H1 (cell line): ENCODE measurements around the gene CXCL12. TPM values are rescaled to one million over a fixed set of nuclear protein-coding genes. Genes with fewer than 3 reads are reported as not detected.

ENCODE experiments used
- CTCF ChIA-PET: fragments of 300-600 bp; sonication (Branson Sonifier 250); formaldehyde crosslinking; loops from one replicate; lab custom pipeline; 2021; ENCODE audit not compliant: partially characterized antibody; lab: Charles Lee
- POLR2A ChIA-PET: fragments of 300-600 bp; sonication (Branson Sonifier 250); formaldehyde crosslinking; loops from one replicate; lab custom pipeline; 2021; ENCODE audit warnings: inconsistent platforms; ENCODE audit not compliant: partially characterized antibody; lab: Charles Lee
- DNase-seq, 2 experiments: peaks; one replicate each; pipeline versions ENCODE4 v3.0.0 to v3.0.0-alpha.2; 2010 to 2022; ENCODE audit warnings: low spot score in 2 of 2, low read depth in 1 of 2, mixed read lengths in 1 of 2
- FAIRE-seq: peaks from 2 replicates; lab custom pipeline; 2011; peaks lifted over from hg19 to GRCh38; lab: Jason Lieb, UNC
- H2AFZ ChIP-seq: 2 replicates; pipeline ENCODE4 v1.8.1; 2012; ENCODE audit warnings: low read length, inconsistent platforms
- H2AK5ac ChIP-seq: 2 replicates; pipeline ENCODE4 v1.6.1; 2013; ENCODE audit warnings: low read depth, low read length
- H2BK120ac ChIP-seq: replicated peaks from 2 replicates; pipeline ENCODE3; 2013; ENCODE audit warnings: low read depth, low read length, inconsistent platforms
- H2BK12ac ChIP-seq: 2 replicates; pipeline ENCODE4 v1.6.1; 2013; ENCODE audit warnings: low read depth, low read length
- H2BK15ac ChIP-seq: 2 replicates; pipeline ENCODE4 v1.6.1; 2013; ENCODE audit warnings: low read length
- H2BK20ac ChIP-seq: 2 replicates; pipeline ENCODE4 v1.6.1; 2013; ENCODE audit warnings: low read length
- H2BK5ac ChIP-seq: 2 replicates; pipeline ENCODE4 v1.6.1; 2013; ENCODE audit warnings: low read depth, low read length
- H3K14ac ChIP-seq: 2 replicates; pipeline ENCODE4 v1.6.1; 2013; ENCODE audit warnings: inconsistent platforms; ENCODE audit not compliant: insufficient read length
- H3K18ac ChIP-seq: 2 replicates; pipeline ENCODE4 v1.6.1; 2013; ENCODE audit warnings: low read length; ENCODE audit errors: extremely low read depth
- H3K23ac ChIP-seq: 2 replicates; pipeline ENCODE4 v1.6.1; 2013; ENCODE audit warnings: inconsistent platforms; ENCODE audit not compliant: insufficient read length
- H3K23me2 ChIP-seq: 2 replicates; pipeline ENCODE4 v1.6.1; 2013; ENCODE audit warnings: low read depth, low read length
- H3K27ac ChIP-seq: 2 replicates; pipeline ENCODE4 v1.6.1; 2011; ENCODE audit warnings: low read depth, low read length, inconsistent platforms
- H3K27me3 ChIP-seq, 4 experiments: replicated peaks in 1 of 4; 1 replicate in 1 of 4; 2 replicates in 3 of 4; pipeline versions ENCODE4 v1.6.1 to v1.8.1; 2011 to 2013; ENCODE audit warnings: low read length in 3 of 4, mild to moderate bottlenecking in 3 of 4, inconsistent platforms in 2 of 4, mixed read lengths in 2 of 4, moderate library complexity in 1 of 4; ENCODE audit not compliant: control insufficient read depth in 3 of 4, insufficient read depth in 3 of 4; ENCODE audit errors: extremely low read depth in 1 of 4
- H3K36me3 ChIP-seq, 4 experiments: 2 replicates each; pipeline versions ENCODE4 v1.6.1 to v1.8.1; 2011 to 2013; ENCODE audit warnings: mild to moderate bottlenecking in 4 of 4, low read length in 3 of 4, moderate library complexity in 2 of 4, control low read depth in 1 of 4, inconsistent platforms in 1 of 4; ENCODE audit not compliant: insufficient read depth in 4 of 4, control insufficient read depth in 2 of 4
- H3K4ac ChIP-seq: replicated peaks from 2 replicates; pipeline ENCODE3; 2013; ENCODE audit warnings: low read length, low read depth, mixed read lengths, inconsistent platforms; ENCODE audit not compliant: insufficient read length
- H3K4me1 ChIP-seq, 4 experiments: replicated peaks in 1 of 4; 1 replicate in 1 of 4; 2 replicates in 3 of 4; pipeline versions ENCODE4 v1.6.1 to v1.8.1; 2011 to 2013; ENCODE audit warnings: low read length in 3 of 4, inconsistent platforms in 2 of 4, mixed read lengths in 1 of 4; ENCODE audit not compliant: insufficient read depth in 4 of 4, control insufficient read depth in 3 of 4
- H3K4me2 ChIP-seq, 2 experiments: 2 replicates each; pipeline versions ENCODE4 v1.6.1 to v1.8.1; 2011 to 2013; ENCODE audit warnings: low read depth in 2 of 2, low read length in 2 of 2, control low read depth in 1 of 2, inconsistent platforms in 1 of 2, mild to moderate bottlenecking in 1 of 2; ENCODE audit not compliant: insufficient read depth in 1 of 2
- H3K4me3 ChIP-seq, 4 experiments: fragments of 200-600, 300-600 bp in 1 of 4; sonication (generic), shearing (Covaris generic), sonication (Bioruptor Twin) in 1 of 4; 2 replicates each; pipeline versions ENCODE4 v1.5.1 to v1.8.1; 2011 to 2016; ENCODE audit warnings: low read length in 4 of 4, low read depth in 3 of 4, control low read depth in 2 of 4, inconsistent platforms in 2 of 4, mild to moderate bottlenecking in 2 of 4, mixed read lengths in 1 of 4, moderate library complexity in 1 of 4; ENCODE audit not compliant: insufficient read depth in 2 of 4; ENCODE audit errors: extremely low read depth in 1 of 4
- H3K56ac ChIP-seq: replicated peaks from 2 replicates; pipeline ENCODE3; 2013; ENCODE audit warnings: low read depth, mild to moderate bottlenecking, mixed read lengths, low read length, inconsistent platforms; ENCODE audit not compliant: insufficient read length
- H3K79me1 ChIP-seq: 2 replicates; pipeline ENCODE4 v1.6.1; 2013; ENCODE audit warnings: low read depth, low read length, control low read depth
- H3K79me2 ChIP-seq, 2 experiments: 2 replicates each; pipeline versions ENCODE4 v1.6.1 to v1.8.1; 2012 to 2013; ENCODE audit warnings: low read length in 2 of 2, mild to moderate bottlenecking in 2 of 2, inconsistent platforms in 1 of 2; ENCODE audit not compliant: insufficient read depth in 2 of 2, control insufficient read depth in 1 of 2
- H3K9ac ChIP-seq, 4 experiments: replicated peaks in 1 of 4; 1 replicate in 1 of 4; 2 replicates in 3 of 4; pipeline versions ENCODE4 v1.6.1 to v1.8.1; 2011 to 2013; ENCODE audit warnings: low read depth in 3 of 4, low read length in 3 of 4, control low read depth in 2 of 4, mild to moderate bottlenecking in 2 of 4, moderate library complexity in 2 of 4, inconsistent platforms in 1 of 4; ENCODE audit errors: extremely low read depth in 1 of 4
- H3K9me3 ChIP-seq, 2 experiments: 2 replicates each; pipeline versions ENCODE4 v1.6.1 to v1.8.1; 2012 to 2013; ENCODE audit warnings: mild to moderate bottlenecking in 2 of 2, moderate library complexity in 2 of 2, control low read depth in 1 of 2, inconsistent platforms in 1 of 2, low read depth in 1 of 2, low read length in 1 of 2, mixed read lengths in 1 of 2; ENCODE audit not compliant: insufficient read depth in 2 of 2
- H4K20me1 ChIP-seq, 2 experiments: replicated peaks in 1 of 2; 2 replicates each; pipeline versions ENCODE3 to v1.8.1; 2011 to 2013; ENCODE audit warnings: inconsistent platforms in 2 of 2, low read length in 2 of 2, mild to moderate bottlenecking in 1 of 2; ENCODE audit not compliant: insufficient read depth in 2 of 2, control insufficient read depth in 1 of 2
- H4K5ac ChIP-seq: 2 replicates; pipeline ENCODE4 v1.6.1; 2013; ENCODE audit warnings: low read length, low read depth, mixed read lengths, inconsistent platforms; ENCODE audit not compliant: insufficient read length
- H4K8ac ChIP-seq: 2 replicates; pipeline ENCODE4 v1.8.0; 2013; ENCODE audit warnings: mild to moderate bottlenecking, moderate library complexity, low read length, inconsistent platforms; ENCODE audit not compliant: insufficient read depth; ENCODE audit errors: extremely low read depth
- H4K91ac ChIP-seq: replicated peaks from 2 replicates; pipeline ENCODE3; 2013; ENCODE audit warnings: low read length, mixed read lengths, inconsistent platforms; ENCODE audit not compliant: insufficient read length
- CEBPB ChIP-seq: IDR thresholded peaks from 2 replicates; pipeline ENCODE4 v1.6.1; 2012; ENCODE audit warnings: low read depth, low read length
- CTCF ChIP-seq, 3 experiments: IDR thresholded peaks; 1 replicate in 2 of 3; 2 replicates in 1 of 3; pipeline versions ENCODE4 v1.5.1 to v1.6.1; 2011; ENCODE audit warnings: low read length in 3 of 3, mild to moderate bottlenecking in 3 of 3, inconsistent platforms in 2 of 3, low read depth in 1 of 3, moderate library complexity in 1 of 3; ENCODE audit not compliant: insufficient read depth in 1 of 3; ENCODE audit errors: control extremely low read depth in 1 of 3
- KDM1A ChIP-seq: fragments of 200-600, 300-600 bp; sonication (generic); IDR thresholded peaks from 2 replicates; pipeline ENCODE4 v1.7.1; 2016; ENCODE audit warnings: mild to moderate bottlenecking, low read length, borderline replicate concordance
- RAD21 ChIP-seq, 2 experiments: IDR thresholded peaks in 1 of 2; conservative IDR thresholded peaks in 1 of 2; 2 replicates each; pipeline ENCODE4 v1.6.1; 2011; ENCODE audit warnings: low read depth in 2 of 2, low read length in 2 of 2, improper control_type of control experiment in 1 of 2, inconsistent platforms in 1 of 2, mild to moderate bottlenecking in 1 of 2, moderate library complexity in 1 of 2
- SAP30 ChIP-seq: fragments of 300-600 bp; sonication (generic); IDR thresholded peaks from 2 replicates; pipeline ENCODE4 v1.7.1; 2012; ENCODE audit warnings: low read length, moderate library complexity, mild to moderate bottlenecking, inconsistent platforms; ENCODE audit not compliant: insufficient read depth, insufficient replicate concordance
- WGBS, 2 experiments: shearing (Covaris generic) in 1 of 2; methylation state at CpG; one replicate each; pipeline versions ENCODE4 v1.1.6 to v1.1.7; 2013 to 2015; ENCODE audit warnings: low lambda C conversion rate in 2 of 2, mixed read lengths in 2 of 2, inconsistent platforms in 1 of 2, low coverage in 1 of 2, missing lambda C conversion rate in 1 of 2; ENCODE audit not compliant: insufficient replicate concordance in 2 of 2, insufficient coverage in 1 of 2, insufficient read length in 1 of 2; ENCODE audit errors: extremely low coverage in 1 of 2, missing lambda C conversion rate in 1 of 2; 5-methylcytosine and 5-hydroxymethylcytosine counted together
- polyA plus RNA-seq, 7 experiments: library from polyadenylated mRNA; depleted of rRNA in 3 of 7; stranded (reverse) in 5 of 7; unstranded in 2 of 7; fragments of >200 nt in 5 of 7; fragments of 200-250 nt in 2 of 7; gene quantifications; 1 replicate in 5 of 7; 2 replicates in 1 of 7; 4 replicates in 1 of 7; pipeline versions ENCODE4 v1.2.1 to v1.2.3, GENCODE V29; 2011 to 2013; ENCODE audit warnings: missing spikeins in 2 of 7, mixed read lengths in 2 of 7
- total RNA-seq: library from RNA; stranded (reverse); fragmentation: NEBNext Ultra II Directional; extraction: Animal tissue kit (Norgen Biotek cat#: 25700); gene quantifications from 2 replicates; pipeline ENCODE4 v1.2.1, GENCODE V29; 2021

The CXCL12 gene
- total and polyA plus RNA-seq, 2 of the 8 experiments (the other 6 are each of a cell fraction or from before 2014, with no cell fraction given) = 51.4 to 53.8 TPM

DNA sequence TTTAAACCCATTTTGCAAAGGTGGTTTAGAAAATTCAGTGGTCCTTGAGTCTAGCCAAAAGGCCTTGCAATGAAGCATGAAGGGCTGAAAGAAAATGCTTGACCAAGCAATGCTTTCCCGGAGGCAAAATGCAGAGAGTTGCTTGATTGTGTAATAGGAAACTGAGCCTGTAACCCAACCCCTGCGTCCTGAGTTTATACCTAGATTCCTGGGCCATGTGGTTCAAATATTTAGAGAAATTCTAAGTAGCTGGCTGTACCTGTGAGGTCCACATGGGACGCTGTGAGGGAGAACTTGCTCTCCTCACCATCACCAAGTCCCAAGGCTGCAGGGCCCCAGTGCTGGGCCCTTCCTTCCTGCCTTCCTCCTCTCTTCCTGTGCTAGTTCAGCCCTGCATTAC, 45.7 kb downstream of the CXCL12 start:
- WGBS, 2 experiments = 71% methylated on average over 3 of the region's 3 CpGs; no CpG with 5 or more reads in 1 of the 2 experiments
- CTCF ChIA-PET = interaction anchor here (0.8 to 1.5 kb wide), 5 partner anchors 22 to 43 kb away, joined by 3 to 5 read pairs (median 4); no protein-coding TSS in a partner anchor
- H3K56ac ChIP-seq = no peak overlapping the region

More for the DNA sequence above, 45.7 kb downstream of the CXCL12 start:
- Histone ChIP-seq H3K18ac (no peak overlapping the region), H2BK15ac (no peak overlapping the region), H3K27ac (no peak overlapping the region), H3K4ac (no peak overlapping the region), H2AFZ (no peak overlapping the region), H2BK5ac (no peak overlapping the region), H3K4me1 (peaks cover 0 to 15% (median 7%) of the 10 kb centered on the region in 4 experiments; a peak in 3 of 7 replicates), H2BK12ac (peak overlapping the region; percentile 33; the same call in 1 of the 2 replicates), H3K27me3 (no peaks in the 10 kb centered on the region), H2AK5ac (no peak overlapping the region), H4K20me1 (no peaks in the 10 kb centered on the region), H3K9me3 (no peaks in the 10 kb centered on the region), H4K8ac (no peak overlapping the region), H3K79me1 (no peaks in the 10 kb centered on the region), H3K14ac (no peak overlapping the region), H3K23ac (no peak overlapping the region), H3K9ac (no peak overlapping the region), H2BK20ac (no peak overlapping the region), H2BK120ac (no peak overlapping the region), H4K91ac (no peak overlapping the region), H3K4me3 (no peak overlapping the region), H3K4me2 (no peak overlapping the region), H4K5ac (no peak overlapping the region), H3K36me3 (no peaks in the 10 kb centered on the region), H3K79me2 (no peaks in the 10 kb centered on the region), H3K23me2 (no peaks in the 10 kb centered on the region)
- DNase-seq = no peak
- TF ChIP-seq RAD21 (IDR thresholded peaks at IDR 0.05 in 1 of 2, conservative IDR thresholded peaks at IDR 0.05 in 1 of 2; ENCODE audit: low read depth in 2 of 2, low read length in 2 of 2) (peak in 1 of 2 experiments; percentile 23; a peak in 2 of 4 replicates), CEBPB (0 out of 2 replicates have a peak, but pooled peaks have one; percentile 35), KDM1A (no peak), SAP30 (no peak), CTCF (IDR thresholded peaks at IDR 0.05; ENCODE audit: control extremely low read depth in 1 of 3, insufficient read depth in 1 of 3, low read depth in 1 of 3, low read length in 3 of 3) (peak in 1 of 3 experiments; percentile 35; a peak in 1 of 4 replicates)
- POLR2A ChIA-PET = interaction anchor here (0.8 to 1.9 kb wide), 2 partner anchors 20 to 31 kb away, joined by 4 to 5 read pairs; no protein-coding TSS in a partner anchor
- peak; percentile 13 for FAIRE-seq
